ENCODE data around the gene MTA1. TPM values are rescaled to one million over a fixed set of nuclear protein-coding genes. Genes with fewer than 3 reads are reported as not detected.

Gene MTA1
- total RNA-seq, 4 donors from 2014 or later, result 34.3 to 75.0 (median 49.2) TPM

DNA sequence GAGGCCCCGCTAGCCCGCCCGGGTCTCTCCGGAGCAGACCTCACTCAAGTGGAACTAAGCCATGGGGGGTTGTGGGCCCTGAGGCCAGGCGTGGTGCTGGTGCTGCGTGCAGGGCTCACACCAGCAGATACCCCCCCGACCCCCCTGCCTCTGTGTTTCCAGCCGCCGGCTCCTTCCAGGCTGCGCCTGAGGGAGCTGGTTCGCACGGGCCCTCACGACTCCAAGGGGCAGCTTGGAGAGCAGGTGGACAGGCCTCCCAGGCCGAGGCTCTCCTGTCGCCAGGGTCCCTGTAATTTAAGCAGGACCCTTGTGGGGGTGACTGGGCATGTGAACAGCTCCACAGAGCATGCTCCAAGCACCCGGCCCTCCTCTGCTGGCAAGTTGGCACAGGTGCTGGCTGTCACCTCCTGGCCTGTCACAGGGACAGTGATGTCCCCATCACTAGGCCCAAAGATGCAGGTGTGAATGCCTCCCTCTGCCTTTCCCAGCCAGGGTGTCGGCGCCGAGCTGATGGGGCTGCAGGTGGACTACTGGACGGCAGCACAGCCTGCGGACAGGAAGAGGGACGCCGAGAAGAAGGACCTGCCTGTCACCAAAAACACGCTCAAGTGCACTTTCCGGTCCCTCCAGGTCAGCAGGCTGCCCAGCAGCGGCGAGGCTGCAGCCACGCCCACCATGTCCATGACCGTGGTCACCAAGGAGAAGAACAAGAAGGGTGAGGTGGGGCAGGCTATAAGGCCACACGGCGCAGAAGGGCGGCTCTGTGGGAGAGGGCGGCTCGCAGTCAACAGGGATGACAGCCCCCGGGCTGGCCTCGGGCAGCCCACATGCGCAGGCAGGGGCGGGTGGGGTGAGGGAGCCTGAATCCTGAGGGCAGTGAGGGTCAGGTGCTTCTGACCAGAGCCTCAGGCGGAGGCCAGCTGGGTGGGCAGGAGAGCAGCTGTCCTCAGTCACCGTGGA is 27.2 kb upstream of the MTA1 start:
- no peak for TF ChIP-seq CTCF (IDR thresholded peaks at IDR 0.05; ENCODE audit: low read depth)

GRCh38 chr14:105393151-105393550 is 26.5 kb upstream of the MTA1 start:
- no peak for TF ChIP-seq CTCF (IDR thresholded peaks at IDR 0.05; ENCODE audit: low read depth)

DNA sequence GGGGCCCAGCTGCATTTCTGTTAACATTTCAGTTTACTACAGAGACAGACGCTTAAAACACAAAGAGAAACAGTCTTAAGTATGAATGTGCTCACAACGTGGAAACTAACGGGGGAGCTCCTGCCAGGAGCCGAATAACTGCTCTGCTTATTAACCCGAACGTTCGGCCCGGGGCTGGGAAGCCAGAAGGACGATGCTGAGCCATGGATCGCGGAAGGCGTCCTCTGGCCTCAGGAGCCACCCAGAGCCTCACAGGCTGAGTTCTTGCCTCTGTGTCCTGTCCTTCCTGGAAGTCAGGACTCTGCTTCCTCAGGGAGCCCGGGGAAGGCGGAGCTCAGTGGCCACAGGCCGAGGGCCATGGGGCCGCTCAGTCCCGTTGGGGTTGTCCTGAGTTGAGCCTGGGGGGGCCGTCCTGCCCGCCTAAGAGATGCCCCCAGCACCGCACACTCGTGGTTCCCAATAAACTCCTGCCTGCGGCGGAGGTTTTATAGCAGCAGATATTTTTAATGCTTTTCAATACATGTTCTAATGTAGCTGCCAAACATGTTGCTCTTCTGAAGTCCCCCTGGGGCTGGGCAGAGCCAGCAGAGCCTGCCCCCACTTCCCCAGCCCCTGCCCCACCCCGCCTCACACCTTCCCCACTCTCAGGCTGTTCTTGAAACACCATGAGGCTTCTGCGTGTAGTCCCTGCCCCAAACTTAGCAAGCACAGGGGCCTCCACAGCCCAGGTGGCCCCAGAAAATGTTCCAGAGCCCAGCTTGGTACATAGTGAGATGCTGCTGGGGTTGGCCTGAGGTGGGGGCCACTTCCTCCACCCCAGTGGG is 24.7 kb upstream of the MTA1 start:
- no peak for TF ChIP-seq CTCF (IDR thresholded peaks at IDR 0.05; ENCODE audit: low read depth)

DNA sequence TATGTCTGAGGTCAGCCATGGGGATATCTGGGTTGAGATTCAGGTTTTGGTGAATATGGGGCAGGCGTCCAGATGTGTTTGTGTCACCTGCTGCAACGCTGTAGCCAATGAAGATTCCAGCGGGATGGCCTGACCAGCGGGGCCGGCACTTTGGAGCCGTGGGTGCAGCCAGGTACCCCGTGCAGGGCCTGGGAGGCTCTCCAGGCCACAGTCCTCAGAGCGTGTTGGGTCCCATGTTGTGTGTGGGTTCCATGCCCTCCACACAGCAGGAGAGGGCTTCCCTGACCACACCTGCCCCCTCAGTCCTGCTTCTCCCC is 24.1 kb upstream of the MTA1 start:
- TF ChIP-seq CTCF (IDR thresholded peaks at IDR 0.05; ENCODE audit: low read depth), result no peak

DNA sequence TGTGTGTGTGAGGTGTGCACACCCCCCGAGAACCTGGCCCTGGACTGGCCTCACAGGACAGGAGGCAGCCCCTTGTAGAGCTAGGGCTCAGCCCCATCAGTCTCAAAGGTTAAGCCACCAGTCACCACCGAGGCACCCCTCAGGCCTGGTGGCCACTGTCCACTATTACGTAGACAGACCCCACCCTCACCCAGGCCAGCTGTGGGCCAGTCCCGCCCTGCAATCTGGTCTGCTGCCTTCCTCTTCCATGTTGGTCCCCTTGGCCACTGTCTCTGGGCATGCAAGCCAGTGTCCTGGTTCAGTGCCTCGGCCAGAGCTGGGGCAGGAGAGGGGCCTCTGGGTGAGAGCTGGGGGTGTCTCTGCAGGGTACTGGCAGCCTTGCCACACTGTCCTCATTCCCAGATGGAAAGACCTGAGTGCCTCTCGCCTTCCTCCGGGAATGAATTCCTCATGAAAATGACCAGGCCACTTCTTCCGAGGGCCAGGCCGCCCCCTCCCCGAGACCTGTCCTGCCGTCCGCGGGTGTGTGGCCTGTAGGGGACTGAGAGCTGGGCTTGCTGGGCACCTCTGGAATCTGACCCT is 22.2 kb upstream of the MTA1 start:
- TF ChIP-seq CTCF (IDR thresholded peaks at IDR 0.05; ENCODE audit: low read depth), result no peak

DNA sequence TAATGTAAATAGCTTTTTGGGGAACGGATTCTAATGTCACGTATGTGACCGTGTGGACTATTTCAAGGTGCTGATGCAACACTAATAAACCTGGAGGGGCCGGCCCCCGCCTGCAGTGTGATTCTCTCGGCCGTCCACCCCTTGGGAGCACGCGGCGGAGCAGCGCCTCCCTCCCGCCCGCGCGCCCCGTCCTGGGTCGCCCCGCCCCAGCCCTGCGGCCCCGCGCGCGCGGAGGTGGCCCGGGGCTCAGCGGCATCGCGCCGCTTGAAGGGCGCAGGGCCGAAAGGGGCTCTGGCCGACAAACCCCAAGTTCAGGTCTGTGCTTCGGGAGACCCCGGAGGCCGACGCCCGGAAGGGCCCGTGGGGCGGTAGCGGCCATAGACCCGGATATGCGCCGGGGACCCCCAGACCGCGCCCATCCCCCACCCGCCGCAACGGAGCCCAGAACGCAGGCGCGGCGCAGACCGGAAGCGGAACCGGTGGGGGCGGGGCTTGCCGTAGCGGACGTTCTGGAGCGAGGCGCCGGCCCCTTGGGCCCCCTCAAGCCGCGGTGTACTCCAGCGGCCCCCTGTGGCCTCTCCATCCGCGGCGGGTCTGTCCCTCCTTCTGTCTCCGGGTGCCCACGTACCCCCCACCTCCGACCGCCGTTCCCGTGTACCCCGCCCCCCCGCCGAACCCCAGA is 21.4 kb upstream of the MTA1 start, which contains the start of gene TEX22:
TSS of gene TEX22 (plus strand) at position 495 of the 682 bp plus-strand sequence. CDS start 803 bp downstream, outside the sequence.
- no peak for TF ChIP-seq CTCF (IDR thresholded peaks at IDR 0.05; ENCODE audit: low read depth)

All from subcutaneous adipose tissue (tissue), 4 donors.